Dermis blood vessel endothelial cell (primary cell): ENCODE results near the gene EFNB1. TPM values are rescaled to one million over a fixed set of nuclear protein-coding genes. Genes with fewer than 3 reads are reported as not detected.
"Not testable (repeated sequence)": the region's sequence is repeated elsewhere in the genome, so short reads cannot be mapped to it uniquely, and the experiment has no call there.

ENCODE experiments used
- DNase-seq: peaks from one replicate; pipeline ENCODE4 v3.0.0; 2010
- total RNA-seq: library from RNA; depleted of rRNA; stranded (reverse); fragments of >200 nt; gene quantifications from 2 replicates; pipeline ENCODE4 v1.2.3, GENCODE V29; 2014

The EFNB1 gene
- 30.0 and 43.4 TPM in 2 replicates for total RNA-seq

- peak; percentile 96 for DNase-seq
Observed at GRCh38 chrX:68828740-68829581, at the start of gene EFNB1. EFNB1 (plus strand) TSS chrX:68829021; CDS start chrX:68829777, 756 bp downstream.

- DNase-seq = not testable (repeated sequence)
Observed at GRCh38 chrX:68781295-68781694, 47.5 kb upstream of the EFNB1 start.

- DNase-seq = no peak
Observed at GRCh38 chrX:68784816-68785215, 44.0 kb upstream of the EFNB1 start.

GRCh38 chrX:68786581-68786980 is 42.2 kb upstream of the EFNB1 start:
- not testable (repeated sequence) for DNase-seq

- peak; percentile 0 for DNase-seq
Observed at GRCh38 chrX:68789966-68790365, 38.9 kb upstream of the EFNB1 start.

- no peak for DNase-seq
Observed at GRCh38 chrX:68792083-68792482, 36.7 kb upstream of the EFNB1 start.

- DNase-seq = no peak
Observed at GRCh38 chrX:68794461-68794860, 34.4 kb upstream of the EFNB1 start.

- no peak for DNase-seq
Observed at GRCh38 chrX:68795741-68796140, 33.1 kb upstream of the EFNB1 start.

GRCh38 chrX:68798400-68798799 is 30.4 kb upstream of the EFNB1 start:
- not testable (repeated sequence) for DNase-seq

- DNase-seq = no peak
Observed at GRCh38 chrX:68801737-68802290, 27.0 kb upstream of the EFNB1 start.

GRCh38 chrX:68807818-68808217 is 21.0 kb upstream of the EFNB1 start:
- DNase-seq = peak; percentile 56

GRCh38 chrX:68808686-68809357 is 20.0 kb upstream of the EFNB1 start:
- DNase-seq = peak; percentile 16

GRCh38 chrX:68820476-68821110 is 8.2 kb upstream of the EFNB1 start:
- no peak for DNase-seq

GRCh38 chrX:68821616-68822015 is 7.2 kb upstream of the EFNB1 start:
- DNase-seq = no peak

GRCh38 chrX:68822641-68823410 is 6.0 kb upstream of the EFNB1 start:
- DNase-seq = peak; percentile 67

- no peak for DNase-seq
Observed at GRCh38 chrX:68823413-68824151, 5.2 kb upstream of the EFNB1 start.

GRCh38 chrX:68824152-68824433 is 4.7 kb upstream of the EFNB1 start:
- DNase-seq = no peak

GRCh38 chrX:68824565-68825125 is 4.2 kb upstream of the EFNB1 start:
- DNase-seq = no peak

GRCh38 chrX:68826113-68826980 is 2.5 kb upstream of the EFNB1 start:
- no peak for DNase-seq

GRCh38 chrX:68827256-68827655 is 1.6 kb upstream of the EFNB1 start:
- no peak for DNase-seq
